A673 (cell line): Measurements from ENCODE around the gene PTPA. TPM values are rescaled to one million over a fixed set of nuclear protein-coding genes. Genes with fewer than 3 reads are reported as not detected.

Experiments used
- BruUV-seq: library from RNA; stranded (reverse); fragments of 400-500 nt; replicated peaks from 2 replicates; lab custom pipeline; 2021; lab: Mats Ljungman, UMichigan
- CTCF ChIA-PET: fragments of 300-600 bp; sonication (Branson Sonifier 250); formaldehyde crosslinking; loops from one replicate; lab custom pipeline; 2022; ENCODE audit warnings: antibody characterized with exemption; lab: Charles Lee
- POLR2A ChIA-PET: fragments of 300-600 bp; sonication (Branson Sonifier 250); formaldehyde crosslinking; loops from one replicate; lab custom pipeline; 2022; ENCODE audit warnings: antibody characterized with exemption; ENCODE audit not compliant: low non-redundant PET; lab: Charles Lee
- DNase-seq: peaks from one replicate; pipeline ENCODE4 v3.0.0-alpha.2; 2015; ENCODE audit warnings: low spot score
- H3K27ac ChIP-seq: fragments of 200-600 bp; sonication (generic); 2 replicates; pipeline ENCODE4 v1.5.1; 2016; ENCODE audit warnings: mixed run types, low read depth, mild to moderate bottlenecking, mixed read lengths, antibody characterized with exemption, low read length; ENCODE audit not compliant: poor library complexity, severe bottlenecking
- H3K27me3 ChIP-seq: fragments of 200-600 bp; sonication (generic); replicated peaks from 2 replicates; pipeline ENCODE4 v1.6.1; 2017; ENCODE audit warnings: mixed run types, low read depth, mild to moderate bottlenecking, mixed read lengths, antibody characterized with exemption, low read length; ENCODE audit not compliant: insufficient read depth, poor library complexity
- H3K36me3 ChIP-seq: fragments of 200-600 bp; sonication (generic); 2 replicates; pipeline ENCODE4 v1.6.1; 2016; ENCODE audit warnings: mixed run types, mild to moderate bottlenecking, mixed read lengths, antibody characterized with exemption, low read length; ENCODE audit not compliant: insufficient read depth, poor library complexity, severe bottlenecking
- H3K4me1 ChIP-seq: fragments of 200-600 bp; sonication (generic); 2 replicates; pipeline ENCODE4 v1.6.1; 2017; ENCODE audit warnings: mixed run types, mild to moderate bottlenecking, mixed read lengths, antibody characterized with exemption, low read length; ENCODE audit not compliant: insufficient read depth, poor library complexity, severe bottlenecking
- H3K4me3 ChIP-seq: fragments of 200-600 bp; sonication (generic); 2 replicates; pipeline ENCODE4 v1.5.1; 2016; ENCODE audit warnings: low read depth, mixed run types, mild to moderate bottlenecking, mixed read lengths, low read length; ENCODE audit not compliant: poor library complexity, severe bottlenecking
- H3K9me3 ChIP-seq: fragments of 200-600 bp; sonication (generic); 2 replicates; pipeline ENCODE4 v1.6.1; 2016; ENCODE audit warnings: mixed run types, low read depth, mild to moderate bottlenecking, mixed read lengths, antibody characterized with exemption, low read length; ENCODE audit not compliant: poor library complexity, severe bottlenecking
- CTCF ChIP-seq: fragments of 300-800, 200-600 bp; sonication (generic); conservative IDR thresholded peaks from 2 replicates; pipeline ENCODE4 v1.5.1; 2017; ENCODE audit warnings: low read depth, mild to moderate bottlenecking, antibody characterized with exemption, low read length, moderate library complexity, mixed read lengths
- EZH2 ChIP-seq: fragments of 200-600 bp; sonication (generic); IDR thresholded peaks from 2 replicates; pipeline ENCODE4 v1.6.1; 2017; ENCODE audit warnings: borderline replicate concordance, low read depth, mild to moderate bottlenecking, mixed read lengths, antibody characterized with exemption, low read length; ENCODE audit not compliant: poor library complexity, severe bottlenecking
- intact Hi-C: fragments of 100-400 bp; cut with micrococcal nuclease; formaldehyde crosslinking; loops from one replicate; pipeline ENCODE4 v1.10.0; 2022; ENCODE audit not compliant: unreplicated experiment
- total RNA-seq: library from RNA; stranded (reverse); gene quantifications from 2 replicates; pipeline ENCODE4 v1.2.3, GENCODE V29; 2021

The PTPA gene
- total RNA-seq, 1 experiment from 2014 or later, result 157 TPM

GRCh38 chr9:129093602-129094386 is 17.4 kb upstream of the PTPA start:
- Histone ChIP-seq H3K4me3 (no peak overlapping the region), H3K9me3 (no peaks in the 10 kb centered on the region), H3K27ac (no peak overlapping the region), H3K36me3 (peaks cover 12% of the 10 kb centered on the region), H3K27me3 (no peaks in the 10 kb centered on the region), H3K4me1 (no peaks in the 10 kb centered on the region)
- TF ChIP-seq CTCF, result no peak
- TF ChIP-seq EZH2, result no peak
- POLR2A ChIA-PET, result no interaction called here
- CTCF ChIA-PET, result no interaction called here
- BruUV-seq, result no TSS peak
- DNase-seq, result no peak
- intact Hi-C loops, result no loop called here

GRCh38 chr9:129094387-129095169 is 16.6 kb upstream of the PTPA start:
- Histone ChIP-seq H3K27me3 (no peaks in the 10 kb centered on the region), H3K4me1 (no peaks in the 10 kb centered on the region), H3K27ac (no peak overlapping the region), H3K4me3 (no peak overlapping the region), H3K9me3 (no peaks in the 10 kb centered on the region), H3K36me3 (peaks cover 5% of the 10 kb centered on the region)
- no TSS peak for BruUV-seq
- TF ChIP-seq CTCF, result no peak
- no peak for TF ChIP-seq EZH2
- ChIA-PET CTCF (no interaction called here), POLR2A (no interaction called here)
- intact Hi-C loops, result no loop called here
- DNase-seq, result no peak

- Histone ChIP-seq H3K9me3 (no peaks in the 10 kb centered on the region), H3K4me1 (no peaks in the 10 kb centered on the region), H3K36me3 (peaks cover 2% of the 10 kb centered on the region), H3K4me3 (no peak overlapping the region), H3K27me3 (no peaks in the 10 kb centered on the region), H3K27ac (no peak overlapping the region)
- intact Hi-C loops, result no loop called here
- POLR2A ChIA-PET, result no interaction called here
- TF ChIP-seq CTCF (no peak), EZH2 (no peak)
- BruUV-seq, result no TSS peak
- DNase-seq, result no peak
- CTCF ChIA-PET, result no interaction called here
Observed at GRCh38 chr9:129095170-129095667, 16.0 kb upstream of the PTPA start.
